ENCODE results near the gene MTCL1. TPM values are rescaled to one million over a fixed set of nuclear protein-coding genes. Genes with fewer than 3 reads are reported as not detected.

The MTCL1 gene
- total RNA-seq, 1 experiment from 2014 or later = 297 TPM

- Mint-ChIP-seq H3K36me3 (ENCODE audit: insufficient read depth, unreplicated experiment) (peaks cover 92% of the 10 kb centered on the region), H3K27me3 (ENCODE audit: unreplicated experiment) (no peaks in the 10 kb centered on the region), H3K4me1 (ENCODE audit: low read depth, unreplicated experiment) (peaks cover 90% of the 10 kb centered on the region), H3K27ac (ENCODE audit: unreplicated experiment) (peak overlapping the region; percentile 90), H3K9me3 (ENCODE audit: low read depth, unreplicated experiment) (no peaks in the 10 kb centered on the region), H3K4me3 (ENCODE audit: low read depth, unreplicated experiment) (peak overlapping the region; percentile 14)
- intact Hi-C loops (cut with micrococcal nuclease; ENCODE audit: unreplicated experiment) = loop anchor here (5.0 kb wide), 3 partner anchors 90 to 185 kb away; partner anchors contain the start of gene MTCL1
- CTCF ChIA-PET = interaction anchor here (0.6 to 1.0 kb wide), 2 partner anchors 94 to 545 kb away, joined by 3 read pairs; no protein-coding TSS in a partner anchor
- no peak for TF ChIP-seq CTCF (IDR thresholded peaks at IDR 0.05; ENCODE audit: unreplicated experiment)
- no TSS peak for BruUV-seq (replicated peaks)
- peak; percentile 77 for DNase-seq
These were observed 91.8 kb downstream of the MTCL1 start for GRCh38 chr18:8797206-8797605.

GRCh38 chr18:8799001-8799400, 93.6 kb downstream of the MTCL1 start:
- DNase-seq = peak; percentile 32
- Mint-ChIP-seq H3K36me3 (ENCODE audit: insufficient read depth, unreplicated experiment) (peaks cover 83% of the 10 kb centered on the region), H3K4me1 (ENCODE audit: low read depth, unreplicated experiment) (peaks cover 81% of the 10 kb centered on the region), H3K4me3 (ENCODE audit: low read depth, unreplicated experiment) (no peak overlapping the region), H3K27ac (ENCODE audit: unreplicated experiment) (peak overlapping the region; percentile 78), H3K27me3 (ENCODE audit: unreplicated experiment) (no peaks in the 10 kb centered on the region), H3K9me3 (ENCODE audit: low read depth, unreplicated experiment) (no peaks in the 10 kb centered on the region)
- CTCF ChIA-PET = no interaction called here
- no peak for TF ChIP-seq CTCF (IDR thresholded peaks at IDR 0.05; ENCODE audit: unreplicated experiment)
- intact Hi-C loops (cut with micrococcal nuclease; ENCODE audit: unreplicated experiment) = loop anchor here (5.0 kb wide), 3 partner anchors 92 to 183 kb away; partner anchors contain the start of gene MTCL1
- no TSS peak for BruUV-seq (replicated peaks)

- H3K4me1 Mint-ChIP-seq (ENCODE audit: low read depth, unreplicated experiment) = peaks cover 80% of the 10 kb centered on the region
- H3K36me3 Mint-ChIP-seq (ENCODE audit: insufficient read depth, unreplicated experiment) = peaks cover 75% of the 10 kb centered on the region
- H3K27ac Mint-ChIP-seq (ENCODE audit: unreplicated experiment) = peak overlapping the region; percentile 94
- no TSS peak for BruUV-seq (replicated peaks)
- no peak overlapping the region for H3K4me3 Mint-ChIP-seq (ENCODE audit: low read depth, unreplicated experiment)
- no peak for TF ChIP-seq CTCF (IDR thresholded peaks at IDR 0.05; ENCODE audit: unreplicated experiment)
- no peaks in the 10 kb centered on the region for H3K9me3 Mint-ChIP-seq (ENCODE audit: low read depth, unreplicated experiment)
- CTCF ChIA-PET = interaction anchor here (0.6 to 2.9 kb wide), 8 partner anchors 93 to 1480 kb away, joined by 3 to 19 read pairs (median 4); partner anchors contain the start of gene TWSG1
- intact Hi-C loops (cut with micrococcal nuclease; ENCODE audit: unreplicated experiment) = loop anchor here (2.0 to 5.0 kb wide), 4 partner anchors 69 to 182 kb away; partner anchors contain the start of gene MTCL1
- no peaks in the 10 kb centered on the region for H3K27me3 Mint-ChIP-seq (ENCODE audit: unreplicated experiment)
- DNase-seq = no peak
These were observed 94.5 kb downstream of the MTCL1 start for GRCh38 chr18:8799596-8800441.

- Mint-ChIP-seq H3K4me1 (ENCODE audit: low read depth, unreplicated experiment) (peaks cover 80% of the 10 kb centered on the region), H3K27me3 (ENCODE audit: unreplicated experiment) (no peaks in the 10 kb centered on the region), H3K27ac (ENCODE audit: unreplicated experiment) (peak overlapping the region; percentile 94), H3K4me3 (ENCODE audit: low read depth, unreplicated experiment) (no peak overlapping the region), H3K36me3 (ENCODE audit: insufficient read depth, unreplicated experiment) (peaks cover 72% of the 10 kb centered on the region), H3K9me3 (ENCODE audit: low read depth, unreplicated experiment) (no peaks in the 10 kb centered on the region)
- no TSS peak for BruUV-seq (replicated peaks)
- CTCF ChIA-PET = interaction anchor here (0.6 to 2.9 kb wide), 10 partner anchors 93 to 1481 kb away, joined by 3 to 19 read pairs (median 3); partner anchors contain the start of gene TWSG1
- intact Hi-C loops (cut with micrococcal nuclease; ENCODE audit: unreplicated experiment) = loop anchor here (2.0 kb wide), 1 partner anchor 70 kb away; no protein-coding TSS in a partner anchor
- TF ChIP-seq CTCF (IDR thresholded peaks at IDR 0.05; ENCODE audit: unreplicated experiment) = no peak
- DNase-seq = peak; percentile 37
These were observed 95.1 kb downstream of the MTCL1 start for GRCh38 chr18:8800445-8800844.

Data from Calu3 (cell line).